Sigmoid colon (tissue), 4 donors: ENCODE data around the gene SERINC5.

Source experiments
- POLR2A ChIP-seq, 2 donors: fragments of 450-650 bp; IDR thresholded peaks; one replicate each; pipeline ENCODE4 v1.6.1; 2016; ENCODE audit warnings: antibody characterized with exemption in 2 of 2, mild to moderate bottlenecking in 2 of 2, moderate library complexity in 2 of 2
- POLR2AphosphoS5 ChIP-seq, 4 donors: sonication (generic); formaldehyde crosslinking; IDR thresholded peaks; one replicate each; pipeline ENCODE4 v1.6.1; 2017; ENCODE audit warnings: antibody characterized with exemption in 4 of 4
- TF ChIP-seq, protein P1 (sequence below), 4 experiments: fragments of 450-650 bp in 3 of 4; fragments of 200-600 bp in 1 of 4; IDR thresholded peaks; one replicate each; pipeline ENCODE4 v1.5.1; 2016 to 2019; ENCODE audit warnings: antibody characterized with exemption in 4 of 4, mild to moderate bottlenecking in 3 of 4, moderate library complexity in 2 of 4

GRCh38 chr5:80215523-80215922 lies 40.3 kb downstream of the SERINC5 start:
- TF ChIP-seq, protein P1, sequence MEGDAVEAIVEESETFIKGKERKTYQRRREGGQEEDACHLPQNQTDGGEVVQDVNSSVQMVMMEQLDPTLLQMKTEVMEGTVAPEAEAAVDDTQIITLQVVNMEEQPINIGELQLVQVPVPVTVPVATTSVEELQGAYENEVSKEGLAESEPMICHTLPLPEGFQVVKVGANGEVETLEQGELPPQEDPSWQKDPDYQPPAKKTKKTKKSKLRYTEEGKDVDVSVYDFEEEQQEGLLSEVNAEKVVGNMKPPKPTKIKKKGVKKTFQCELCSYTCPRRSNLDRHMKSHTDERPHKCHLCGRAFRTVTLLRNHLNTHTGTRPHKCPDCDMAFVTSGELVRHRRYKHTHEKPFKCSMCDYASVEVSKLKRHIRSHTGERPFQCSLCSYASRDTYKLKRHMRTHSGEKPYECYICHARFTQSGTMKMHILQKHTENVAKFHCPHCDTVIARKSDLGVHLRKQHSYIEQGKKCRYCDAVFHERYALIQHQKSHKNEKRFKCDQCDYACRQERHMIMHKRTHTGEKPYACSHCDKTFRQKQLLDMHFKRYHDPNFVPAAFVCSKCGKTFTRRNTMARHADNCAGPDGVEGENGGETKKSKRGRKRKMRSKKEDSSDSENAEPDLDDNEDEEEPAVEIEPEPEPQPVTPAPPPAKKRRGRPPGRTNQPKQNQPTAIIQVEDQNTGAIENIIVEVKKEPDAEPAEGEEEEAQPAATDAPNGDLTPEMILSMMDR (IDR thresholded peaks at IDR 0.05), result no peak
- TF ChIP-seq POLR2A (IDR thresholded peaks at IDR 0.05) (no peak), POLR2AphosphoS5 (IDR thresholded peaks at IDR 0.05) (no peak)
